ENCODE data around the gene CTBP2.

GRCh38 chr10:124943301-124944092 lies 216.9 kb downstream of the CTBP2 start:
- TF ChIP-seq CTCF (IDR thresholded peaks at IDR 0.05) (no peak), POLR2A (IDR thresholded peaks at IDR 0.05) (no peak)

Data from thyroid gland (tissue), 4 donors.